Kidney tubule cell (primary cell): ENCODE measurements around the gene DOCK4.

Experiments used
- DNase-seq: peaks from one replicate; pipeline ENCODE4 v3.0.0-alpha.2; 2018; ENCODE audit warnings: low spot score

Gene DOCK4

DNA sequence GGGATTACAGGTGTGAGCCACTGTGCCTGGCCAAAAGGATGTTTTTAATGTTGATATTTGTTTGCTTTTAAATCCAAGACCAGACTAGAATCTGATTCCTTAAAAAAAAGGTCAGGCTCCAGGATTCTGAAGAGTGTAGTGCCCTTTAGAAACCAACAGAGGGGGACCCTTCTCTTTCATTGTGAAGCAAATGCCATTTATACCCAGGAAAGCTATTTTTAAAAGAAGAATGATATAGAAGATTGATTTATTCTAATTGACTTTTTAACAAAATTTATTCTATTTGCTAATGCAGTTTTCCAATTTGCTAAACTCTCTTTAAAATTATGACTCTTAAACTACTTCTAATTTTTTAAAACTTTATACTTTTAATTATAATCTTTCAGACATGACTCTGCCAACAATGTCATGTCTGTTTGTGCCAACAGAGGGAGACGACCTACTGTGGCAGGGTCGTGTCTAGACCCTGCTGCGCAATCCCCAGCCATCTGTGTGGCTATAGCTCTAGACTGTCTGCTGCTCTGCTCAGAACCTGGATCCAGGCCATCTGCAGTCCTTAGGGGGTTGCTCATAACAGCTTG is 442.9 kb downstream of the DOCK4 start:
- peak; percentile 51 for DNase-seq

GRCh38 chr7:111762799-111763198 is 443.4 kb downstream of the DOCK4 start:
- no peak for DNase-seq

- no peak for DNase-seq
Measured at GRCh38 chr7:111762211-111762610, 444.0 kb downstream of the DOCK4 start.

DNA sequence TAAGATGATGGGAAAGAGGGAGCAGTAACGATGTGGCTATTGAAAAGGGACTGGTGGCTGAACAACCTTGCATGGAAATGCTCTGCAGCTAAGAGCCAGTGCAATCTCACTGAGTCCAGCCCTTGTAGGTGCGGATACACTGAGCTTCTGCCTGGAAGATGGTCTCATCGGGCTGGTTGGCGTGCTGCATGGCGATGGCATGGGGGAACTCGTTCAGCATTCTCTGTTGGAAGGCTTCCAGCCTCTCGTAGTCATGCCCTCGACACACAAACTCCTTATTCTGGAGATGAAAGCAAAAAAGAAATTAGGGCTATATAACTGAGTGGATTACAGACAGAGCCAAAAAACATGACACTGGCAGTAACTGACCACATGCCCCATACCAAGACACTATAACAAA is 446.2 kb downstream of the DOCK4 start:
- no peak for DNase-seq

GRCh38 chr7:111758332-111758731 is 447.9 kb downstream of the DOCK4 start:
- no peak for DNase-seq

GRCh38 chr7:111756687-111757178 is 449.5 kb downstream of the DOCK4 start:
- DNase-seq = no peak

GRCh38 chr7:111755383-111755782 is 450.8 kb downstream of the DOCK4 start:
- no peak for DNase-seq

- DNase-seq = peak; percentile 75
Measured at GRCh38 chr7:111753968-111754367, 452.2 kb downstream of the DOCK4 start.

- DNase-seq = peak; percentile 61
Measured at GRCh38 chr7:111752022-111752582, 454.1 kb downstream of the DOCK4 start.

DNA sequence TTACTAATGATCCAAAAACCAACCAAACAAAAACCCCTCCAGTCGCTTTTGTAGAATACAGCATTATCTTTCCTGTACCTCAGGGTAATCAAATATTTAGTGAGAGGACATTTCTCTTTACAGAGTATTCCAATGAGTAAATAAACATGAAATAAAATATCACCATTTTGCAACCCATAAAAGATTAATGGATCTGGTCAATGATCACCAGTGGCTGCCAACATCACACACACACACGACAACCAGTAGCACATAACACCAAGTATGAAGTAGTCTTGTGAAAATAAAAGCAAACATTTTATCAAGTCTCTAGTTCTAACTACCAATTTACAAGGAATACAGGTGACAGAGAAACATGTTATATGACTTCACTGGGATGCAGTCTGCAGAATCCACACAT is 455.3 kb downstream of the DOCK4 start:
- no peak for DNase-seq

- no peak for DNase-seq
Measured at GRCh38 chr7:111750228-111750627, 456.0 kb downstream of the DOCK4 start.

GRCh38 chr7:111749625-111750024 is 456.6 kb downstream of the DOCK4 start:
- DNase-seq = no peak

DNA sequence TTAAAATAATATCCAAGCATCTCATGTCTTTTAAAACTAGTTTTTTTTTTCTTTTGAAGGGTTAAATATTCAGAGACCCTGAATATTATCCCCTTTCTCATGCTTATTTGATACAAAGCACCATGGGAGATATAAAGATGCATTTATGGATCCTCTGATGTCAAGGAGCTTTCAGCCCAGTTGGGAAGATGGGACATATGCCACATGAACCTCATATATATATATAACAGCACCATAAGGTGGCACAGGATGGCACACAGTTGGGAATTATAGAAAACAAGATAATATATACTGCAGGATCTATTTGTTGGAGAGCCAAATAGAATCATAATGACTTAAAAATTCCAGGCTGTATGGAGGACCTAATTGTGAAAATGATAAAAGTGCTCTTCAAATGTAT is 458.5 kb downstream of the DOCK4 start:
- DNase-seq = no peak

DNA sequence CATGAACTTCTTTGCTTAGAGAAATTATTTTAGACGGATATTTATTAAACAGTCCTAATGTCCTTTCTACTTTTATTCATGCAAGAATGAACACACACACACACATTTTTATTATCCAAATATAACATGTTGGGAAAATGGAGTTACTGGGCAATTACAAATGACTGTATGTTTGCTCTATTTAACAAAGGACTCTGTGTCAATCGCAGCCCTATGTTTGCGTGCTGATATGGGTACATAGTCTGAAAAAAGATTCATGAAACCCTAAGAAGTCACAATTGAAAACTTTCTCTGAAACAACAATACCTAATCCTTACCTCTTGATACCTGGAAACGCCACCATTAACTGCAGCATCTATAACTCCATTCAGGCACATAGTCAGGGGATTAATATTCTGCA is 459.2 kb downstream of the DOCK4 start:
- no peak for DNase-seq

DNA sequence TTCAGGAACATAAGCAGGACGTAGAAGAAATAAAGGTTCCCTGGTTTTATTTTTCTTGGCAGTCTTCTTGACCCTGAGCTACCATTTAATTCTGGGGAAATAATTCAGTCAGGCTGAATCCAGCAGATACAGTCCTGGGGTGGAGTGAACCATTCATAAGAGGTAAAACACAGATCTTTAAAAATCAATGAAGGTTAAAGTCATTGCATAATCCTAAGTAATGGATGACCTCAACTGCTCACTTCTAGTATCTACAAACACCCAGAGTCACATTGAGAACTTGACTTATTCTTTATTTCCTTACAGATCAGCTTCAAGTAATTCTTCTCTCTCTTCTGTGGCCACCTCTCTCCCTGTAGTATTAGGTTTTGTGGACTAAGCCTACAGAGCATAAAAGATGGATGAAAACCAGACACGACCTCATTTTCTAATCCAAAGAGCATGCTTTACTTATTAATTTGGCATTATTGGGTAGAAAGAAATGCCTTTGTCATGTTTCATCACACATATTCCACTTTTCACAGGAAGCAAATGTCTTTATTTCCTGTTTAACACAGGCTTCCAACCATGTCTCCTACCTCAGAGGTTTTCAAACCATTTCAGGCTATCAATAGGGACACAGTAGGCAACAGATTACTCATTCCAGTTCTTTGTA is 461.6 kb downstream of the DOCK4 start:
- peak; percentile 82 for DNase-seq

GRCh38 chr7:111743244-111743847 is 462.9 kb downstream of the DOCK4 start:
- no peak for DNase-seq

DNA sequence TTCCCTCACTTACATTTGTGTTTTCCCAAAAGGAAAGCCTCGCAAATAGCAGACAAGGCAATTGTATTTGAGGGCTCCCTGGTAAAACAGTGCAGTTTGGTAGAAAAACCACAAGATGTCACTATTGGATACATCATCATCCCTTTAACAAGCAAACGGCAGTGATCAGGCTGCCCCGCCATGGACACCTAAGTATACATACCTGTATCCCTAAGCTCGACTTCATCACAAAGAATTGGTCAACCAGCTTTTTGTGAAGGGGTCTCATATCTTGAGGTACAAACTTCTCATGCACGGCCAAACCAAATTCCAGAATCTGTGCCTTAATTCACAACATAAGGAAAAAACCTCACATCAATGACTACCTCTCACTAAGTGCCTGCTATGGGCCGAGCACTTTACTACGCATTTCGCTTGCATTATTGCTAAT is 464.4 kb downstream of the DOCK4 start:
- peak; percentile 76 for DNase-seq

DNA sequence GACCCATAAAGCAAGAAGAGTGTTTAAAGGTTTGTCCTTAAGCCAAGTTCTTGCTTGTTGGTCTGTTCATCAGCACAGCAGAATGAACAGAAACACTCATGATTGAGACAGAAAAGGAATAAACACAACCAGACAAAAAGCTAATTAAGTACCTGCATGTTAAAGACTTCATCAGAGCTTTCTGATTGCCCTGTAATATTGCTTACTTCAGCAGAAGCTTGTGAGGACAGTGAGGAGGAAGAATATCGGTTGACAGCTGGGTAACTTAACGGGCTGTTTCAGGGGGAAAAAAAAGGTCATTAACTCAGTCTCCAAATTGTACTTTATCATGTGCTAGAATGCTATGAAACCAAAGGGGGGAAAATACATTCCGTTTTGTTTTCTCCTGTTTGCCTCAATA is 465.3 kb downstream of the DOCK4 start:
- no peak for DNase-seq

- DNase-seq = no peak
Measured at GRCh38 chr7:111736552-111736874, 469.7 kb downstream of the DOCK4 start.

DNA sequence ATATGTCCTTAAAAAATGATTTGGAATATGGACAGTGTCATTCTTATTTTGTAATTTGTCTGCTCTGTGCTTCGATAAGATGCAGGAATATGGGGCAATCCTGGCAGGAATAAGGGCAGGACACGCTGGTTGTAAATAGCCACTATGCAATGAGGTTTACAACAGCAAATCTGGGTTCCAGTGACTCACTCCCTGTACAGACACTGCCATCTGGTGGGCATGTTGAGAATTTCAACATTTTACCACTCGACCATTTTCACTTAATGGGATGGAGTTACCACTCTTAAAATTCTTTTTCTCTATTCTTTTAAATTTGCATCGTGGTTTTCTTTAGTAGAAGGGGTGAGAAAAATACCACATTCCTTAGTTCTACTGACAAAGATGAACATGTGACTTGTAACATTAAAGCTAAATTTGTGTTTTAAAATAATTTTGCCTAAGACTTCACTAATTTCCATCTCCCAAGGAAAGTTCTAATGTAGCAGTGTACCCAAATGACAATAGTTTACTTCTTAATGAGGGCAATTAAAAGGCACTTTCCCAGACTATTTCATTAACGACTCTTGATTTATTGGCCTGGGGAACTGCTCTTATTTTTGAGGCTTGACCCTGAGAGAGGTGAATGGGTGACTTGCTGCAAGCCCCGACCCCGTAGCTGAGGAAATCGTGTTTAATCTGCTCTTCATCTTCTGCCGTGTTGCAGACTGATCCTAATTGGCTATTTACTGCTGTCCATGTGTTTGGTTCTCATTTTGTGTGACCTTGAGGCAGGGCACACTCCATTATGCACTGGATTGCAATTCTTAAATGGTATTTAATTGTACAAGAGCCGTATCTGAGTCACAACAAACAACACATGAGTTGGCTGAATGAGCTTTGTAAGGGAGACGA is 470.3 kb downstream of the DOCK4 start:
- peak; percentile 70 for DNase-seq

DNA sequence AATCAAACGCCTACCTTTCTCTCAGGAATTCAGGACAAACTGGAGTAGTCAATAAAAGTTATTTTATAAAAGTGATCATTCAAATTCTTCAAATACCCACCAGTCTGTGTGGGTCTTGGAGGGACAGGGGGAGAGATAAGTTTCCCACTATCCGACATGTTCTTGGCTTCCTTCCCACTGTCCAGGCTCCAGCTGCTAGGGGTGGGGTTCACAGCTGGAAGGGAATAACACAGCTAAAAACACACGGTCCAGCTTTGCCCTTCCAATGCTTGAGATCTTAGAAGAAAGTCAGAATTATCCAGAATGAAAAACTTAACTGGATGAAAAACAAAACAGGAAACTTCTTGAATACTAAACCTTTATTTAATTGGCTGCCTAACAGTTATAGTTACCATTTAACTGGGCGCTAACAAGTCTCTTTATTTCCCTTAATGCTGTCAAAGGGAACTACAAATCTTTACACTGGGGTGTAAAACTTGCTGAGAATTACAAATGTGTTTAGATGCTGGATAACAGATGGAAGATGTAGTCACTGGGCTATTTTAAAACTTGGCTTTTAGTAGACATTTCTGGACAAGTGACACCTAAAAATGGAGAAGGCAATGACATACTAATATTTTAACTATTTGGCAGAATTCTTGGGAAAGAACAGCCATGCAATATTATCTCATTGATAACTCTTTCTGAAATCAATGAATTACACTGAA is 471.1 kb downstream of the DOCK4 start:
- no peak for DNase-seq

DNA sequence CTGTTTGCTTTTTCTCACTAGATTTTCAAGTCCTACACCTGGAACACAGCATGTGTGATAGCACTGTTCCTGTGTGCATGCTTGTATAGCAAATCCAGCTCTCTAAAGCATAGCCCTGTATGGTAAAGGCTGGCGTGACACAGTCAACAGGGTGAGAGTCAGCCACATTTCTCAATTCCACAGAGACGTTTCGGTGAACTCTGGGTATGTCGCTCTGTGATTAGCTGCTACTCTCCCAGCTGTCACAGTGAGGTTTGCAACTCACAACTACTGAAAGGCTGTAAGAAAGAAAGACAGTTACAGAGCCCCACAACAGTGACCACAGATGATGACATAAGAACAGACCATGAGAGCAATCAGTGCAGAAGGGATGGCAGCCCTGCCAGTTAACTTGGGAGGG is 473.3 kb downstream of the DOCK4 start:
- DNase-seq = no peak
